Mucosa of descending colon (tissue), 3 donors: ENCODE results near the gene MYCN. TPM values are rescaled to one million over a fixed set of nuclear protein-coding genes. Genes with fewer than 3 reads are reported as not detected.

Experiments used
- ATAC-seq: fragments of 200-7000 bp; cut with Tn5 transposase; one replicate; pipeline ENCODE4 v1.9.1; 2020; ENCODE audit warnings: mild to moderate bottlenecking, moderate library complexity
- DNase-seq, 3 donors: peaks; one replicate each; pipeline ENCODE4 v3.0.0-alpha.2; 2020
- H3K36me3 ChIP-seq: fragments of 200-600 bp; one replicate; pipeline ENCODE4 v1.8.0; 2021; ENCODE audit warnings: low read depth, mild to moderate bottlenecking
- H3K4me1 ChIP-seq: fragments of 200-600 bp; one replicate; pipeline ENCODE4 v1.8.0; 2021; ENCODE audit warnings: low read depth, mild to moderate bottlenecking
- H3K4me3 ChIP-seq: fragments of 200-600 bp; one replicate; pipeline ENCODE4 v1.8.0; 2021; ENCODE audit warnings: mild to moderate bottlenecking
- H3K9me3 ChIP-seq: fragments of 200-600 bp; one replicate; pipeline ENCODE4 v1.8.0; 2021; ENCODE audit warnings: mild to moderate bottlenecking
- CTCF ChIP-seq: fragments of 200-600 bp; IDR thresholded peaks from one replicate; pipeline ENCODE4 v1.8.0; 2022; ENCODE audit warnings: antibody characterized with exemption, mild to moderate bottlenecking
- intact Hi-C, 2 donors: fragments of 100-400 bp; cut with DNase I in 1 of 2; cut with micrococcal nuclease in 1 of 2; formaldehyde crosslinking; loops; one replicate each; pipeline versions ENCODE4 v1.11.0 to v1.11.1; 2022; cut with DNase I, micrococcal nuclease
- total RNA-seq, 3 donors: library from RNA; stranded (reverse); fragmentation: NEBNext Ultra II Directional in 2 of 3; extraction: Animal tissue kit (Norgen Biotek cat#: 25700) in 2 of 3; gene quantifications; one replicate each; pipeline versions ENCODE4 v1.2.1 to v1.2.4, GENCODE V29; 2021 to 2023
- donor health status: DM: no; HTN: no; CAD: no; lungs with moderate emphysema.
- donor health status: DM: no; HTN: no; CAD: no.
- donor health status: DM: no; HTN: yes; CAD: no.

MYCN gene
- total RNA-seq, 3 donors from 2014 or later, result 0.52 to 1.1 (median 1.1) TPM

GRCh38 chr2:15916336-15916735 is 24.0 kb upstream of the MYCN start:
- no peaks in the 10 kb centered on the region for H3K36me3 ChIP-seq
- no peaks in the 10 kb centered on the region for H3K4me1 ChIP-seq
- DNase-seq (no peak), ATAC-seq (no peak)
- H3K4me3 ChIP-seq, result no peak overlapping the region
- no peaks in the 10 kb centered on the region for H3K9me3 ChIP-seq
- intact Hi-C loops, result no loop called here
- no peak for TF ChIP-seq CTCF

- no peak for TF ChIP-seq CTCF
- DNase-seq (no peak), ATAC-seq (no peak)
- no peaks in the 10 kb centered on the region for H3K36me3 ChIP-seq
- H3K4me3 ChIP-seq, result no peak overlapping the region
- no peaks in the 10 kb centered on the region for H3K4me1 ChIP-seq
- H3K9me3 ChIP-seq, result no peaks in the 10 kb centered on the region
- intact Hi-C loops, result no loop called here
Observed at GRCh38 chr2:15918761-15919356, 21.5 kb upstream of the MYCN start.

GRCh38 chr2:15919716-15920434 is 20.5 kb upstream of the MYCN start:
- ATAC-seq (no peak), DNase-seq (no peak)
- no peaks in the 10 kb centered on the region for H3K9me3 ChIP-seq
- H3K4me3 ChIP-seq, result no peak overlapping the region
- no peaks in the 10 kb centered on the region for H3K4me1 ChIP-seq
- no peaks in the 10 kb centered on the region for H3K36me3 ChIP-seq
- intact Hi-C loops, result no loop called here
- no peak for TF ChIP-seq CTCF

GRCh38 chr2:15920696-15921095 is 19.7 kb upstream of the MYCN start:
- Histone ChIP-seq H3K4me1 (no peaks in the 10 kb centered on the region), H3K4me3 (no peak overlapping the region), H3K9me3 (no peaks in the 10 kb centered on the region), H3K36me3 (no peaks in the 10 kb centered on the region)
- DNase-seq (no peak), ATAC-seq (no peak)
- TF ChIP-seq CTCF, result no peak
- intact Hi-C loops, result no loop called here

- TF ChIP-seq CTCF, result no peak
- Histone ChIP-seq H3K9me3 (no peaks in the 10 kb centered on the region), H3K4me1 (no peaks in the 10 kb centered on the region), H3K4me3 (no peak overlapping the region), H3K36me3 (no peaks in the 10 kb centered on the region)
- DNase-seq (no peak), ATAC-seq (no peak)
- intact Hi-C loops, result no loop called here
Observed at GRCh38 chr2:15923597-15923996, 16.8 kb upstream of the MYCN start.
